ENCODE results near the gene TRNAU1AP.
"Not testable (repeated sequence)": the region's sequence is repeated elsewhere in the genome, so short reads cannot be mapped to it uniquely, and the experiment has no call there.

The TRNAU1AP gene

GRCh38 chr1:28578696-28579218 lies 25.9 kb downstream of the TRNAU1AP start:
- peak; percentile 22 for DNase-seq

GRCh38 chr1:28579401-28579800 lies 26.5 kb downstream of the TRNAU1AP start:
- peak; percentile 32 for DNase-seq

- peak; percentile 67 for DNase-seq
Measured at GRCh38 chr1:28580722-28581530, 28.0 kb downstream of the TRNAU1AP start.

GRCh38 chr1:28581531-28582247 lies 28.8 kb downstream of the TRNAU1AP start:
- peak; percentile 97 for DNase-seq

GRCh38 chr1:28582248-28582615 lies 29.3 kb downstream of the TRNAU1AP start:
- DNase-seq = no peak

GRCh38 chr1:28586585-28587391 lies 33.9 kb downstream of the TRNAU1AP start:
- DNase-seq = not testable (repeated sequence)

- peak; percentile 10 for DNase-seq
Measured at GRCh38 chr1:28591708-28592320, 38.9 kb downstream of the TRNAU1AP start, which contains the start of gene RAB42. Gene RAB42 (plus strand): TSS chr1:28592265. CDS start chr1:28592512, 247 bp downstream.

- DNase-seq = no peak
Measured at GRCh38 chr1:28592321-28593071, 39.6 kb downstream of the TRNAU1AP start.

GRCh38 chr1:28593988-28594356 lies 41.1 kb downstream of the TRNAU1AP start:
- DNase-seq = not testable (repeated sequence)

- DNase-seq = not testable (repeated sequence)
Measured at GRCh38 chr1:28594686-28595411, 42.0 kb downstream of the TRNAU1AP start.

GRCh38 chr1:28595412-28596191 lies 42.7 kb downstream of the TRNAU1AP start:
- DNase-seq = no peak

GRCh38 chr1:28596276-28596675 lies 43.4 kb downstream of the TRNAU1AP start:
- not testable (repeated sequence) for DNase-seq

GRCh38 chr1:28601696-28602095 lies 48.8 kb downstream of the TRNAU1AP start:
- peak; percentile 69 for DNase-seq

- DNase-seq = peak; percentile 35
Measured at GRCh38 chr1:28602536-28603439, 49.9 kb downstream of the TRNAU1AP start.

- no peak for DNase-seq
Measured at GRCh38 chr1:28604411-28604810, 51.5 kb downstream of the TRNAU1AP start.

GRCh38 chr1:28604962-28605361 lies 52.1 kb downstream of the TRNAU1AP start:
- no peak for DNase-seq

GRCh38 chr1:28606771-28607170 lies 53.9 kb downstream of the TRNAU1AP start:
- no peak for DNase-seq

- no peak for DNase-seq
Measured at GRCh38 chr1:28613175-28613574, 60.3 kb downstream of the TRNAU1AP start.
